ENCODE data around the gene DNAJB13.

Gene DNAJB13

GRCh38 chr11:73956876-73957653, 6.2 kb downstream of the DNAJB13 start:
- no peak for DNase-seq

GRCh38 chr11:73957654-73958361, 7.0 kb downstream of the DNAJB13 start:
- no peak for DNase-seq

- DNase-seq, result no peak
Measured at GRCh38 chr11:73958521-73959141, 7.8 kb downstream of the DNAJB13 start.

GRCh38 chr11:73961321-73961720, 10.5 kb downstream of the DNAJB13 start:
- DNase-seq, result no peak

- DNase-seq, result no peak
Measured at GRCh38 chr11:73962101-73962705, 11.4 kb downstream of the DNAJB13 start.

GRCh38 chr11:73963861-73964260, 13.0 kb downstream of the DNAJB13 start:
- no peak for DNase-seq

- DNase-seq, result no peak
Measured at GRCh38 chr11:73965076-73965763, 14.4 kb downstream of the DNAJB13 start.

- no peak for DNase-seq
Measured at GRCh38 chr11:73965764-73966121, 14.9 kb downstream of the DNAJB13 start.

GRCh38 chr11:73968356-73968966, 17.6 kb downstream of the DNAJB13 start:
- DNase-seq, result no peak

GRCh38 chr11:73969091-73969490, 18.3 kb downstream of the DNAJB13 start:
- DNase-seq, result no peak

GRCh38 chr11:73969991-73970800, 19.4 kb downstream of the DNAJB13 start:
- no peak for DNase-seq

- DNase-seq, result no peak
Measured at GRCh38 chr11:73971175-73971719, 20.4 kb downstream of the DNAJB13 start.

GRCh38 chr11:73972187-73972586, 21.4 kb downstream of the DNAJB13 start:
- DNase-seq, result no peak

GRCh38 chr11:73972620-73973449, 22.0 kb downstream of the DNAJB13 start:
- no peak for DNase-seq

GRCh38 chr11:73974604-73975478, 24.0 kb downstream of the DNAJB13 start:
- no peak for DNase-seq

- no peak for DNase-seq
Measured at GRCh38 chr11:73975479-73975757, 24.6 kb downstream of the DNAJB13 start.

GRCh38 chr11:73976451-73977151, 25.8 kb downstream of the DNAJB13 start:
- DNase-seq, result no peak

GRCh38 chr11:73977856-73978519, 27.2 kb downstream of the DNAJB13 start:
- no peak for DNase-seq
